ENCODE data around the gene GNAI1.

Gene GNAI1

GRCh38 chr7:80184693-80185092, 50.1 kb downstream of the GNAI1 start:
- TF ChIP-seq, protein P1, sequence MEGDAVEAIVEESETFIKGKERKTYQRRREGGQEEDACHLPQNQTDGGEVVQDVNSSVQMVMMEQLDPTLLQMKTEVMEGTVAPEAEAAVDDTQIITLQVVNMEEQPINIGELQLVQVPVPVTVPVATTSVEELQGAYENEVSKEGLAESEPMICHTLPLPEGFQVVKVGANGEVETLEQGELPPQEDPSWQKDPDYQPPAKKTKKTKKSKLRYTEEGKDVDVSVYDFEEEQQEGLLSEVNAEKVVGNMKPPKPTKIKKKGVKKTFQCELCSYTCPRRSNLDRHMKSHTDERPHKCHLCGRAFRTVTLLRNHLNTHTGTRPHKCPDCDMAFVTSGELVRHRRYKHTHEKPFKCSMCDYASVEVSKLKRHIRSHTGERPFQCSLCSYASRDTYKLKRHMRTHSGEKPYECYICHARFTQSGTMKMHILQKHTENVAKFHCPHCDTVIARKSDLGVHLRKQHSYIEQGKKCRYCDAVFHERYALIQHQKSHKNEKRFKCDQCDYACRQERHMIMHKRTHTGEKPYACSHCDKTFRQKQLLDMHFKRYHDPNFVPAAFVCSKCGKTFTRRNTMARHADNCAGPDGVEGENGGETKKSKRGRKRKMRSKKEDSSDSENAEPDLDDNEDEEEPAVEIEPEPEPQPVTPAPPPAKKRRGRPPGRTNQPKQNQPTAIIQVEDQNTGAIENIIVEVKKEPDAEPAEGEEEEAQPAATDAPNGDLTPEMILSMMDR (IDR thresholded peaks at IDR 0.05; ENCODE audit: low read depth, low read length), result no peak
- in situ Hi-C loops (cut with HindIII; ENCODE audit: low sequenced_read_pairs), result no loop called here
- DNase-seq (ENCODE audit: low read depth, low spot score), result no peak
- no peak overlapping the region for H3K4me3 ChIP-seq (ENCODE audit: low read depth, low read length)

- TF ChIP-seq, protein P1 (IDR thresholded peaks at IDR 0.05; ENCODE audit: low read depth, low read length), result no peak
- no peak overlapping the region for H3K4me3 ChIP-seq (ENCODE audit: low read depth, low read length)
- no peak for DNase-seq (ENCODE audit: low read depth, low spot score)
These were observed 50.9 kb downstream of the GNAI1 start for GRCh38 chr7:80185571-80185970.

DNA sequence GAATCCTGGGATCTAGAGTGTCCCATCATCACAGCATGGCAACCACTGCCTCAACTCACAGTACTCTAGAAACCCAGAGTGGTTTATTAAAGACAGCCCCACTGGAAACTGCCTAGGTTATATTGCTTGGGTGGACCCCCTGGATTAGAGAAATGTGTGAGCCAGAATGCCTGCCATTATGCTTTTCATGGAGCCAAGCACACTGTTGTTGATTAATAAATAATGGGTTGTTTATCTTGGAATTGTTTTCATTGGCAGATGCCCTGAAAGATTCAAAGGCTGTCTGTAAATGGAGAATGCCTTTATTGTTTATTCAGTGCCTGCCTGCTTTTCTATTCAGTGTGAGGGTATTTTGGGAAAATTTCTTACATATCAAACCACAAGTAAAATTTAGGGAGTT, 52.1 kb downstream of the GNAI1 start:
- H3K4me3 ChIP-seq (ENCODE audit: low read depth, low read length), result no peak overlapping the region
- TF ChIP-seq, protein P1 (IDR thresholded peaks at IDR 0.05; ENCODE audit: low read depth, low read length), result no peak
- no peak for DNase-seq (ENCODE audit: low read depth, low spot score)
- in situ Hi-C loops (cut with HindIII; ENCODE audit: low sequenced_read_pairs), result no loop called here

More at GRCh38 chr7:80185571-80185970, 50.9 kb downstream of the GNAI1 start:
- in situ Hi-C loops (cut with HindIII; ENCODE audit: low sequenced_read_pairs), result no loop called here

GRCh38 chr7:80187279-80187678, 52.6 kb downstream of the GNAI1 start:
- no peak overlapping the region for H3K4me3 ChIP-seq (ENCODE audit: low read depth, low read length)
- in situ Hi-C loops (cut with HindIII; ENCODE audit: low sequenced_read_pairs), result no loop called here
- TF ChIP-seq, protein P1 (IDR thresholded peaks at IDR 0.05; ENCODE audit: low read depth, low read length), result no peak
- no peak for DNase-seq (ENCODE audit: low read depth, low spot score)

- no peak overlapping the region for H3K4me3 ChIP-seq (ENCODE audit: low read depth, low read length)
- in situ Hi-C loops (cut with HindIII; ENCODE audit: low sequenced_read_pairs), result no loop called here
- DNase-seq (ENCODE audit: low read depth, low spot score), result no peak
- TF ChIP-seq, protein P1 (IDR thresholded peaks at IDR 0.05; ENCODE audit: low read depth, low read length), result no peak
These were observed 53.1 kb downstream of the GNAI1 start for GRCh38 chr7:80187727-80188126.

DNA sequence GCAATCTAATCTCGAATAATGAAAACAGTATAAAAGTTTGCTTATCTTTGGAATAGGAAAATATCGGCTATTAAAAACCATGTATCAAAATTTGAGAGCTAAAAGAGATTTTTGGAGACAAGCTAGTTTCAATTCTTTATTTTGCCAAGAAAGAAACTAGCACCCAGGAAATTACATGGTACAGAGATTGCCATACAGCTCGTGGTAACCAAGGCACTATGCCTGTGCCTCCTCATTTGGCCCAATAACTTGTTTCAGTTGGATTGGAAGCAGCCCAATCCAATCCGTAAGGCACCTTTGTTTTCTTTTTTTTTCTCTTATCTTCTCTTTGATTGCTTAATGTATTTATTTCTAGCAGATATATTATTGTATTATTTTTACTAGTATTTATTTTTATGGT, 55.0 kb downstream of the GNAI1 start:
- H3K4me3 ChIP-seq (ENCODE audit: low read depth, low read length), result no peak overlapping the region
- TF ChIP-seq, protein P1 (IDR thresholded peaks at IDR 0.05; ENCODE audit: low read depth, low read length), result no peak
- DNase-seq (ENCODE audit: low read depth, low spot score), result no peak
- in situ Hi-C loops (cut with HindIII; ENCODE audit: low sequenced_read_pairs), result no loop called here

DNA sequence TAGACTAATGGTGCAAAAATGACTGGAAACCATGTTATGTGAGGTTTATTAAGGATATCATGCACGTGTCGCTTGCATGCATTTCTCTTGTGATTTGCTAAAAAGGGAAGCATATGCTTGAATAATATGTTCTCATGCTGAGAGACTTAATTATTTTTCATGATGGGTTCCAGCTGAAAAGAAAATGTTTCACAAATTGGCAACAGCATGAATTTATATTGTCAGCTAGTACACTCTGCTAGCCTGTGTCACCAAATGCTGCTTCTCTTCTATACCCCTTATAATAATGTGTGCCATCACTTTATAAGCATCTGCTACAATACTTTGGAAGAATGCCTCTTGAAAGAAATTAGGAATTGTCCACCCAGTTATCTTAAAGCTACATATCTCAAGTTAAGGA, 63.0 kb downstream of the GNAI1 start:
- TF ChIP-seq, protein P1 (IDR thresholded peaks at IDR 0.05; ENCODE audit: low read depth, low read length), result no peak
- DNase-seq (ENCODE audit: low read depth, low spot score), result no peak
- H3K4me3 ChIP-seq (ENCODE audit: low read depth, low read length), result no peak overlapping the region
- in situ Hi-C loops (cut with HindIII; ENCODE audit: low sequenced_read_pairs), result no loop called here
